Measurements from ENCODE around the gene LAMA4. TPM values are rescaled to one million over a fixed set of nuclear protein-coding genes. Genes with fewer than 3 reads are reported as not detected.
"Not testable (repeated sequence)": the region's sequence is repeated elsewhere in the genome, so short reads cannot be mapped to it uniquely, and the experiment has no call there.

LAMA4 gene
- total RNA-seq, 1 experiment from 2014 or later: 1.1 TPM

DNA sequence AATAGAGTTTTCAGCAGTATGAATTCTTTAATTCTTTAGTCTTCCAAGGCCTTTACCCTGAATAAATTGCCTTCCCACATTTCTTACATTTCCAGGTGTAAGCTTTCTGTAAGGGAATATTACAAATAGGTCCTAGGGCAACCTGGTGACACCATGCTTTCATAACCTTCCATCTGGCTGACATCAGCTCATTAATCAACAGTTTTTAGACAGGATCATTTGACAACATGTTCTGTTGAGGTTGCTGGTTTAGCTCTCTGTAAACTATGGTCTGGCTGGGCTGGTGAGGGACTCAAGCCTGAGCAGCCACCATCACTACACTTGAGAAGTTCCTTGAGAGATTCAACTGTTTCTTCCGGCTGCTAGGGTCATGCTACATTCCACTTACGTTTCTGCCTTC lies 147.8 kb downstream of the LAMA4 start:
- H2BK15ac ChIP-seq (ENCODE audit: low read depth, low read length): no peak overlapping the region
- no peaks in the 10 kb centered on the region for H3K9me3 ChIP-seq (ENCODE audit: control insufficient read depth, low read depth, low read length)
- Mint-ChIP-seq H3K9me3 (peaks cover 5 to 8% of the 10 kb centered on the region in 2 experiments; a peak in 4 of 5 replicates), H3K4me1 (peaks cover 2 to 3% of the 10 kb centered on the region in 2 experiments; a peak in 1 of 4 replicates), H3K27me3 (ENCODE audit: low read depth) (no peaks in the 10 kb centered on the region), H3K4me3 (no peak overlapping the region), H3K36me3 (ENCODE audit: insufficient read depth in 1 of 3, low read depth in 3 of 3) (peaks cover 0 to 6% (median 4%) of the 10 kb centered on the region in 3 experiments; a peak in 5 of 7 replicates), H3K27ac (no peak overlapping the region)
- no peaks in the 10 kb centered on the region for H4K20me1 ChIP-seq (ENCODE audit: control insufficient read depth, insufficient read depth, insufficient read length)
- H3K27me3 ChIP-seq (ENCODE audit: insufficient read depth, low read length): no peaks in the 10 kb centered on the region
- no peaks in the 10 kb centered on the region for H3K79me1 ChIP-seq (ENCODE audit: insufficient read depth, low read depth, low read length, poor library complexity, severe bottlenecking)
- H3K9ac ChIP-seq (ENCODE audit: extremely low read depth, insufficient read length, low read length): no peak overlapping the region
- no peak overlapping the region for H4K8ac ChIP-seq (replicated peaks; ENCODE audit: insufficient read length, low read depth, low read length)
- no peaks in the 10 kb centered on the region for H3K23me2 ChIP-seq (ENCODE audit: insufficient read length, low read depth, low read length, poor library complexity, severe bottlenecking)
- no CpG with 5 or more reads among the region's 2 CpGs for WGBS (ENCODE audit: extremely low coverage, insufficient read length, low lambda C conversion rate)
- H2AK5ac ChIP-seq (ENCODE audit: insufficient read length, low read length): no peak overlapping the region
- no peak overlapping the region for H3K27ac ChIP-seq (ENCODE audit: insufficient read length, low read depth, low read length)
- no peak overlapping the region for H2BK20ac ChIP-seq (ENCODE audit: low read depth, low read length, poor library complexity, severe bottlenecking)
- H4K5ac ChIP-seq (ENCODE audit: insufficient read length, low read depth, low read length): peak overlapping the region; percentile 72
- H3K4me2 ChIP-seq (ENCODE audit: insufficient read depth, insufficient read length, low read length): no peak overlapping the region
- no peak overlapping the region for H3K4ac ChIP-seq (ENCODE audit: low read depth, low read length)
- no peak overlapping the region for H3T11ph ChIP-seq (ENCODE audit: low read length)
- no peak overlapping the region for H2BK120ac ChIP-seq (ENCODE audit: low read depth, low read length, poor library complexity, severe bottlenecking)
- no peak overlapping the region for H4K91ac ChIP-seq (ENCODE audit: insufficient read length, low read depth, low read length)
- H3K56ac ChIP-seq (ENCODE audit: insufficient read length, low read depth, low read length): no peak overlapping the region
- no peaks in the 10 kb centered on the region for H3K79me2 ChIP-seq (ENCODE audit: insufficient read depth, low read length)
- H2BK12ac ChIP-seq (ENCODE audit: insufficient read length, low read depth, low read length): no peak overlapping the region
- no peak overlapping the region for H2BK5ac ChIP-seq (ENCODE audit: insufficient read length, low read length)
- no peak overlapping the region for H2AFZ ChIP-seq (ENCODE audit: low read length)
- no peak overlapping the region for H3K18ac ChIP-seq (ENCODE audit: insufficient read length, low read depth, low read length)
- H3K23ac ChIP-seq (ENCODE audit: insufficient read length, low read depth, low read length): no peak overlapping the region
- no peak overlapping the region for H3K14ac ChIP-seq (ENCODE audit: insufficient read depth, low read length)
- TF ChIP-seq, protein P1, sequence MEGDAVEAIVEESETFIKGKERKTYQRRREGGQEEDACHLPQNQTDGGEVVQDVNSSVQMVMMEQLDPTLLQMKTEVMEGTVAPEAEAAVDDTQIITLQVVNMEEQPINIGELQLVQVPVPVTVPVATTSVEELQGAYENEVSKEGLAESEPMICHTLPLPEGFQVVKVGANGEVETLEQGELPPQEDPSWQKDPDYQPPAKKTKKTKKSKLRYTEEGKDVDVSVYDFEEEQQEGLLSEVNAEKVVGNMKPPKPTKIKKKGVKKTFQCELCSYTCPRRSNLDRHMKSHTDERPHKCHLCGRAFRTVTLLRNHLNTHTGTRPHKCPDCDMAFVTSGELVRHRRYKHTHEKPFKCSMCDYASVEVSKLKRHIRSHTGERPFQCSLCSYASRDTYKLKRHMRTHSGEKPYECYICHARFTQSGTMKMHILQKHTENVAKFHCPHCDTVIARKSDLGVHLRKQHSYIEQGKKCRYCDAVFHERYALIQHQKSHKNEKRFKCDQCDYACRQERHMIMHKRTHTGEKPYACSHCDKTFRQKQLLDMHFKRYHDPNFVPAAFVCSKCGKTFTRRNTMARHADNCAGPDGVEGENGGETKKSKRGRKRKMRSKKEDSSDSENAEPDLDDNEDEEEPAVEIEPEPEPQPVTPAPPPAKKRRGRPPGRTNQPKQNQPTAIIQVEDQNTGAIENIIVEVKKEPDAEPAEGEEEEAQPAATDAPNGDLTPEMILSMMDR (conservative IDR thresholded peaks at IDR 0.05): no peak
- H3K4me1 ChIP-seq (ENCODE audit: insufficient read depth, low read length): no peaks in the 10 kb centered on the region
- no peak for DNase-seq

DNA sequence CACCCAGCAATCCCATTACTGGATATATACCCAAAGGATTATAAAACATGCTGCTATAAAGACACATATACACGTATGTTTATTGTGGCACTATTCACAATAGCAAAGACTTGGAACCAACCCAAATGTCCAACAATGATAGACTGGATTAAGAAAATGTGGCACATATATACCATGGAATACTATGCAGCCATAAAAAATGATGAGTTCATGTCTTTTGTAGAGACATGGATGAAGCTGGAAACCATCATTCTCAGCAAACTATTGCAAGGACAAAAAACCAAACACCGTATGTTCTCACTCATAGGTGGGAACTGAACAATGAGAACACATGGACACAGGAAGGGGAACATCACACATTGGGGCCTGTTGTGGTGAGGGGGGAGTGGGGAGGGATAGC lies 148.3 kb downstream of the LAMA4 start:
- not testable (repeated sequence) for H3K79me1 ChIP-seq (ENCODE audit: insufficient read depth, low read depth, low read length, poor library complexity, severe bottlenecking); H2BK12ac ChIP-seq (ENCODE audit: insufficient read length, low read depth, low read length); H2BK5ac ChIP-seq (ENCODE audit: insufficient read length, low read length); H3K14ac ChIP-seq (ENCODE audit: insufficient read depth, low read length); H4K5ac ChIP-seq (ENCODE audit: insufficient read length, low read depth, low read length); H3K4ac ChIP-seq (ENCODE audit: low read depth, low read length); H3K27me3 ChIP-seq (ENCODE audit: insufficient read depth, low read length); H3K9me3 ChIP-seq (ENCODE audit: control insufficient read depth, low read depth, low read length); H2BK120ac ChIP-seq (ENCODE audit: low read depth, low read length, poor library complexity, severe bottlenecking); H4K8ac ChIP-seq (replicated peaks; ENCODE audit: insufficient read length, low read depth, low read length); H3K27ac ChIP-seq (ENCODE audit: insufficient read length, low read depth, low read length); H3K27ac Mint-ChIP-seq; H3K9me3 Mint-ChIP-seq; H3K4me1 Mint-ChIP-seq; H3K36me3 Mint-ChIP-seq (ENCODE audit: insufficient read depth in 1 of 3, low read depth in 3 of 3); H2BK15ac ChIP-seq (ENCODE audit: low read depth, low read length); H2AK5ac ChIP-seq (ENCODE audit: insufficient read length, low read length); H2AFZ ChIP-seq (ENCODE audit: low read length); H4K91ac ChIP-seq (ENCODE audit: insufficient read length, low read depth, low read length); H4K20me1 ChIP-seq (ENCODE audit: control insufficient read depth, insufficient read depth, insufficient read length); H3K18ac ChIP-seq (ENCODE audit: insufficient read length, low read depth, low read length); H3K23ac ChIP-seq (ENCODE audit: insufficient read length, low read depth, low read length); H3K9ac ChIP-seq (ENCODE audit: extremely low read depth, insufficient read length, low read length); H3K4me2 ChIP-seq (ENCODE audit: insufficient read depth, insufficient read length, low read length); H3K4me3 Mint-ChIP-seq; H2BK20ac ChIP-seq (ENCODE audit: low read depth, low read length, poor library complexity, severe bottlenecking); H3K56ac ChIP-seq (ENCODE audit: insufficient read length, low read depth, low read length); H3T11ph ChIP-seq (ENCODE audit: low read length); H3K27me3 Mint-ChIP-seq (ENCODE audit: low read depth); H3K23me2 ChIP-seq (ENCODE audit: insufficient read length, low read depth, low read length, poor library complexity, severe bottlenecking); DNase-seq; H3K4me1 ChIP-seq (ENCODE audit: insufficient read depth, low read length); H3K79me2 ChIP-seq (ENCODE audit: insufficient read depth, low read length)
- no CpG with 5 or more reads among the region's 2 CpGs for WGBS (ENCODE audit: extremely low coverage, insufficient read length, low lambda C conversion rate)
